GM13976 (cell line): ENCODE results near the gene SLC25A21.

Experiments used
- DNase-seq: peaks from one replicate; pipeline ENCODE4 v3.0.0; 2012; ENCODE audit warnings: low spot score
- in situ Hi-C: fragments of 300-500 bp; cut with MboI; formaldehyde crosslinking; loops from one replicate; pipeline ENCODE4 v1.12.0; 2022; ENCODE audit warnings: low sequenced_read_pairs, mixed read lengths, inconsistent platforms; ENCODE audit not compliant: unreplicated experiment
- TF ChIP-seq, protein P1 (sequence below): IDR thresholded peaks from 2 replicates; pipeline ENCODE4 v1.5.1; 2012; ENCODE audit warnings: borderline replicate concordance, mild to moderate bottlenecking; ENCODE audit not compliant: insufficient read depth; ENCODE audit errors: extremely low read depth, missing control alignments, control extremely low read depth

SLC25A21 gene

DNA sequence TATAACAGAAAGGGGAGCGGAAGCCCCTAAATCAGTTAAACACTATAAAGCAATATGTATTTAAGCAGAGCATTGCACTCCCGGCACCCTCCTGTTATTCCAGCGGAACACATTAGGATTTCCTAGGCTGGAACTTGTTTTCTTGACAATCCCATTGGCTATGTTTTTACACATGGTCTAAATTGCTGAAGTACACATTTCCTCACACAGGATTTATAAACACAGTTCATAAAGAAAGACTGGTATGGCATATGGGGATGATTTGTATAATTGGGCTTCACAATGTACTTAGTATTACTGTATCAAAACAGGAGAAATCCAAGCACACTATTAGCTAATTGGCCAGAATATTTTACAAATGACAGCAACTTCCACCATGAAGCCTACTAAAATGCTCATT lies 487.5 kb downstream of the SLC25A21 start:
- no peak for DNase-seq
- TF ChIP-seq, protein P1, sequence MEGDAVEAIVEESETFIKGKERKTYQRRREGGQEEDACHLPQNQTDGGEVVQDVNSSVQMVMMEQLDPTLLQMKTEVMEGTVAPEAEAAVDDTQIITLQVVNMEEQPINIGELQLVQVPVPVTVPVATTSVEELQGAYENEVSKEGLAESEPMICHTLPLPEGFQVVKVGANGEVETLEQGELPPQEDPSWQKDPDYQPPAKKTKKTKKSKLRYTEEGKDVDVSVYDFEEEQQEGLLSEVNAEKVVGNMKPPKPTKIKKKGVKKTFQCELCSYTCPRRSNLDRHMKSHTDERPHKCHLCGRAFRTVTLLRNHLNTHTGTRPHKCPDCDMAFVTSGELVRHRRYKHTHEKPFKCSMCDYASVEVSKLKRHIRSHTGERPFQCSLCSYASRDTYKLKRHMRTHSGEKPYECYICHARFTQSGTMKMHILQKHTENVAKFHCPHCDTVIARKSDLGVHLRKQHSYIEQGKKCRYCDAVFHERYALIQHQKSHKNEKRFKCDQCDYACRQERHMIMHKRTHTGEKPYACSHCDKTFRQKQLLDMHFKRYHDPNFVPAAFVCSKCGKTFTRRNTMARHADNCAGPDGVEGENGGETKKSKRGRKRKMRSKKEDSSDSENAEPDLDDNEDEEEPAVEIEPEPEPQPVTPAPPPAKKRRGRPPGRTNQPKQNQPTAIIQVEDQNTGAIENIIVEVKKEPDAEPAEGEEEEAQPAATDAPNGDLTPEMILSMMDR = no peak
- in situ Hi-C loops = no loop called here

DNA sequence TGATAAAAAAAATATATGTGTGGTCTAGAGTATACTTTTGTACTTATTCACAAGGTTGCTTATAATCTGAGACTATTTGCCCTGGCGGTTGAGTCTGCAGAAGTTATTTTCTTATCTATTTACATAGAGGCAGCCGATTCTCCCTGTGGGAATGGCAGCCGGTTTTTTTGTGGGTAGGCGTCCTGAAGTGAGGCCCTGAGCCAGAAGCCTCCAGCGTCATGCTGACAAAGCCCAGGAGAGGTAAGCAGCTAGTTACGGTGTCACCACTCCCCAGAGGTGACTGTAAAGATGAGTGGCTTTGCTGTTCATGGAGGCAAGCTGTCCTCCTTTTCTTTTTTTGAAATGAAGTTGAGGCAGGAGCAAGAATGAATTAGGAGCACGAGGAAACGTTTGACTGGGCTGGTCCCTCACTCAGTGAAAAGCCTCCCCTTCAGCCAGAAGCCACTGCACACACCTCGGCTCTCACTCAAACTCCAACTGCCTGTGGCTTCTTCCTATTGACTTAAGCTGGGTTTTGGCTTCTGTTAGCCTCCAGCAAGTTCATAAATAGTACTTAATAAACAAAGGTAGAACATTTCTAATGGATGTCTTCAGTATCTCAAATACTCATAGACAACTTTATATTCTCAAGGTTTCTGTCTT lies 489.2 kb downstream of the SLC25A21 start:
- in situ Hi-C loops = no loop called here
- TF ChIP-seq, protein P1 = no peak
- no peak for DNase-seq

DNA sequence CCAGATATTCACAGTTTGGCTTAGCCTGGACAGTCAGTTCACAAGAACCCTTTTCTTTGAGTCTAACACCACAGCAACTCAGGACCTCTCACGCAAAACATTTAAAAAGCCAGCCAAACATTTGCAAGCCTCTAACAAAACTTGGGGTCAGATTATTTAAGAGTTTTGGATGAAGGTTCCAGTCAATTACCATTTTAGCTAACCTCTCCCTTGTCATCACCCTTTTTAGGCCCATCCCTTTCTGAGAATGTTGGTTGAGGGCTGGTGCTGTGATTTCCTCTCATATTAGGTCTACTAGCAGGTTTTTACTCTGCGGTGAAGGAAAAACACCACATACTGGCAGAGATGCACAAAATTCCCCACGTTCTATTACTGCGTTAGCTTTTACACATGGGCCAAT lies 490.1 kb downstream of the SLC25A21 start:
- TF ChIP-seq, protein P1 = no peak
- DNase-seq = no peak
- in situ Hi-C loops = no loop called here

DNA sequence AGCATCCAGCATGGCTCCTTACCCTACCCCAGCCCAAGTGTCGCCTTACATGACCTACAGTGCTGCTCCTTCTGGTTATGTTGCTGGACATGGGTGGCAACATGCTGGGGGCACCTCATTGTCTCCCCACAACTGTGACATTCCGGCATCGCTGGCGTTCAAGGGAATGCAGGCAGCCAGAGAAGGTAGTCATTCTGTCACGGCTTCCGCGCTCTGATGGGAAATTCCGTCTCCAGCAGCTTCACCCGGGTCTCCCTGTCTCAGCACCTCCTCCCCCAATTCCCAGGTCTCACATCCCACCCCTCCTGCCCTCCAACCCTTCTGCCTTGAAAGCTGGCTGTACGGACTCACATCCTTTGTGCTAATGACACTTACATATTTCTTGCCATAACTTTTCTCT lies 496.2 kb downstream of the SLC25A21 start:
- in situ Hi-C loops = no loop called here
- DNase-seq = no peak
- TF ChIP-seq, protein P1 = no peak

DNA sequence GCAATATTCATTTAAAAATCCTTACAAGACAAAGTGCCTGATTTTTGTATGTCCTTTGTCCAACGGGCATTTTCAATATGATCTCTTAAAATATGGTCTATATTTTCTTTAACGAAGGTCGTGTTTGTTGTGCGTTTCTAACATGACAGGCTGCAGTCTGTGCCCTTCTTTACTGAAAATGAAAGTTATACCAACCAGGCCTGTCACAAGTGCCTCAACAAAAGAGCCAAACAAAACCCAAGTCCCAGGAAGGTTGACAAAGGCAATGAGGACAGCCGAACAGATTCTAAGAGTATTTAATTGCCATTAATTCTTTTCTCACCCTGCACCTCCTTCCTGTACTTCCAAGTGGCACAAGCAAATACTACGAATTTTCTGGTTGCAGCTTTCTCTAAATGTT lies 496.8 kb downstream of the SLC25A21 start:
- DNase-seq = no peak
- TF ChIP-seq, protein P1 = no peak
- in situ Hi-C loops = no loop called here

DNA sequence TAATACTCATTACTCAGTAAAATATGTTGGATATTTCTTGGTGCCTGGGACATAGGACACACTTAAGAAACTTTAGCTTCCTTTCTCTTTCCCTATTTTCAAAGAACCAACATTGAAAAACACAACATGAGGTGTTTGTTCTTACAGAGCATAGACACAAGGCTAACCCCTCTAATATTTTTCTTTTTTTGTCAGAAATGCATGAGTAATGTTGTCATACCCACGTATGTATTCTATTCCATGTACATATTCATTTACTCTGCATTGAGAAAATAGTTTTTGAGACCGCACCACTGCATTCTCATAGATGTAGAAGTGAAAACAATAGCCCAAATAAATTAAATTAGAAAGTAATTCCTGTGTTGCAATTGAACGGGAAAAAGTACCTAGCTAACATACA lies 497.7 kb downstream of the SLC25A21 start:
- no peak for DNase-seq
- in situ Hi-C loops = no loop called here
- TF ChIP-seq, protein P1 = no peak
